C4-2B (cell line): ENCODE measurements around the gene RNF5.

Source experiments
- CTCF ChIP-seq: fragments of 450-650 bp; conservative IDR thresholded peaks from 2 replicates; pipeline ENCODE4 v1.5.1; 2017; ENCODE audit warnings: mild to moderate bottlenecking
- ZFX ChIP-seq: fragments of 450-650 bp; IDR thresholded peaks from 2 replicates; pipeline ENCODE4 v1.6.1; 2017

- TF ChIP-seq CTCF, result no peak
- TF ChIP-seq ZFX, result no peak
These were observed 13.9 kb upstream of the RNF5 start, which contains the start of gene EGFL8 for GRCh38 chr6:32164295-32164694.
